Measurements from ENCODE around the gene GZMB.

DNA sequence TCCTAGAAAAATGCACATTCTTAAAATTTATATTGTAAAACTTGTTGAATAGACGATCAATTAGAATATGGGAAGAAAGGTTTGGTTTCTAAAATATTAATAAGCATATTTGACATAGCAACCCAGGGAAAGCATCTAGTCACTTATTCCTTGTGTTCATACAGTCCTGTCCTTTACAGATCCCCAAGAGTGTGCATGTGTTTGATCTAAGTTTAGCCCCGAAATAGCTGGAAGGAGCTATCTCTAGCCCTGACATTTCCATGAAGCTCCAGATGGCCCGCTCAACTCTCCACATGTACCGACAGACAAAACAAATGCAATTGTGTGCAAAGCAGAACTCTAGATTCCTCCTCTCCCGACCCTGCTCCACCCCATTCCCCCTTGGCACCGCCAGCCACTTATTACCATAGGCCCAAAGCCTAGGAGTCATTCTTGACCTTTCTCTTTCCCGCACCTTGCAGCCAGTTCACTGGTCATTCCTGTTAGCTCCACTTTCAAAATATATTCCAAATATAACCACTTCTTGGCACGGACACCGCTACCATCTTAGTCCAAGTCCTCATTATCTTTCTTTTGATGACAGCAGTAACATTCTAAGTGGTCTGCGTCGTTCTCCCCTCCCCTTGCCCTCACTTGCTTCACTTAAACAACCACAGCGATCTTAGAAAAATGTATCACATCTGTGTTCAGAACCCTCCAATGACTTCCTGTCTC lies 45.4 kb upstream of the GZMB start:
- TF ChIP-seq, protein P1, sequence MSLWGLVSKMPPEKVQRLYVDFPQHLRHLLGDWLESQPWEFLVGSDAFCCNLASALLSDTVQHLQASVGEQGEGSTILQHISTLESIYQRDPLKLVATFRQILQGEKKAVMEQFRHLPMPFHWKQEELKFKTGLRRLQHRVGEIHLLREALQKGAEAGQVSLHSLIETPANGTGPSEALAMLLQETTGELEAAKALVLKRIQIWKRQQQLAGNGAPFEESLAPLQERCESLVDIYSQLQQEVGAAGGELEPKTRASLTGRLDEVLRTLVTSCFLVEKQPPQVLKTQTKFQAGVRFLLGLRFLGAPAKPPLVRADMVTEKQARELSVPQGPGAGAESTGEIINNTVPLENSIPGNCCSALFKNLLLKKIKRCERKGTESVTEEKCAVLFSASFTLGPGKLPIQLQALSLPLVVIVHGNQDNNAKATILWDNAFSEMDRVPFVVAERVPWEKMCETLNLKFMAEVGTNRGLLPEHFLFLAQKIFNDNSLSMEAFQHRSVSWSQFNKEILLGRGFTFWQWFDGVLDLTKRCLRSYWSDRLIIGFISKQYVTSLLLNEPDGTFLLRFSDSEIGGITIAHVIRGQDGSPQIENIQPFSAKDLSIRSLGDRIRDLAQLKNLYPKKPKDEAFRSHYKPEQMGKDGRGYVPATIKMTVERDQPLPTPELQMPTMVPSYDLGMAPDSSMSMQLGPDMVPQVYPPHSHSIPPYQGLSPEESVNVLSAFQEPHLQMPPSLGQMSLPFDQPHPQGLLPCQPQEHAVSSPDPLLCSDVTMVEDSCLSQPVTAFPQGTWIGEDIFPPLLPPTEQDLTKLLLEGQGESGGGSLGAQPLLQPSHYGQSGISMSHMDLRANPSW (CRISPR knock-in tag; IDR thresholded peaks at IDR 0.05; ENCODE audit: borderline replicate concordance): 0 out of 2 replicates have a peak, but pooled peaks have one; percentile 32
- TF ChIP-seq ZFP82 (CRISPR knock-in tag; IDR thresholded peaks at IDR 0.05; ENCODE audit: borderline replicate concordance) (no peak), BORCS8-MEF2B (CRISPR knock-in tag; IDR thresholded peaks at IDR 0.05) (no peak), CREB1 (IDR thresholded peaks at IDR 0.05) (no peak), CREB1 (CRISPR knock-in tag; IDR thresholded peaks at IDR 0.05) (no peak), RXRA (CRISPR knock-in tag; IDR thresholded peaks at IDR 0.05) (no peak), ELF4 (CRISPR knock-in tag; IDR thresholded peaks at IDR 0.05; ENCODE audit: borderline replicate concordance) (no peak), U2AF2 (IDR thresholded peaks at IDR 0.05; ENCODE audit: low read depth, low read length) (no peak), ZNF670 (CRISPR knock-in tag; IDR thresholded peaks at IDR 0.05; ENCODE audit: borderline replicate concordance) (no peak), POLR2A (IDR thresholded peaks at IDR 0.05; ENCODE audit: insufficient read depth in 1 of 2, low read depth in 2 of 2, low read length in 2 of 2) (no peak)
- TF ChIP-seq, protein P2, sequence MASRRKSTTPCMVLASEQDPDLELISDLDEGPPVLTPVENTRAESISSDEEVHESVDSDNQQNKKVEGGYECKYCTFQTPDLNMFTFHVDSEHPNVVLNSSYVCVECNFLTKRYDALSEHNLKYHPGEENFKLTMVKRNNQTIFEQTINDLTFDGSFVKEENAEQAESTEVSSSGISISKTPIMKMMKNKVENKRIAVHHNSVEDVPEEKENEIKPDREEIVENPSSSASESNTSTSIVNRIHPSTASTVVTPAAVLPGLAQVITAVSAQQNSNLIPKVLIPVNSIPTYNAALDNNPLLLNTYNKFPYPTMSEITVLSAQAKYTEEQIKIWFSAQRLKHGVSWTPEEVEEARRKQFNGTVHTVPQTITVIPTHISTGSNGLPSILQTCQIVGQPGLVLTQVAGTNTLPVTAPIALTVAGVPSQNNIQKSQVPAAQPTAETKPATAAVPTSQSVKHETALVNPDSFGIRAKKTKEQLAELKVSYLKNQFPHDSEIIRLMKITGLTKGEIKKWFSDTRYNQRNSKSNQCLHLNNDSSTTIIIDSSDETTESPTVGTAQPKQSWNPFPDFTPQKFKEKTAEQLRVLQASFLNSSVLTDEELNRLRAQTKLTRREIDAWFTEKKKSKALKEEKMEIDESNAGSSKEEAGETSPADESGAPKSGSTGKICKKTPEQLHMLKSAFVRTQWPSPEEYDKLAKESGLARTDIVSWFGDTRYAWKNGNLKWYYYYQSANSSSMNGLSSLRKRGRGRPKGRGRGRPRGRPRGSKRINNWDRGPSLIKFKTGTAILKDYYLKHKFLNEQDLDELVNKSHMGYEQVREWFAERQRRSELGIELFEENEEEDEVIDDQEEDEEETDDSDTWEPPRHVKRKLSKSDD (CRISPR knock-in tag; IDR thresholded peaks at IDR 0.05; ENCODE audit: low read depth): no peak
